SK-N-SH (cell line): ENCODE data around the gene C5orf63. TPM values are rescaled to one million over a fixed set of nuclear protein-coding genes. Genes with fewer than 3 reads are reported as not detected.

ENCODE experiments used
- CTCF ChIA-PET: fragments of 300-600, 350-600 bp; formaldehyde crosslinking; extraction: SDS; loops from one replicate; lab custom pipeline; 2021; lab: Yijun Ruan, JAX
- POLR2A ChIA-PET: fragments of 350-600 bp; sonication (Branson Sonifier 250); formaldehyde crosslinking; extraction: SDS; loops from one replicate; lab custom pipeline; 2020; ENCODE audit warnings: antibody characterized with exemption, inconsistent platforms; lab: Yijun Ruan, JAX
- DNase-seq: peaks from one replicate; pipeline ENCODE4 v3.0.0; 2012
- H2AFZ ChIP-seq: fragments of 200-600 bp; sonication (generic); 2 replicates; pipeline ENCODE4 v1.8.1; 2016; ENCODE audit warnings: antibody characterized with exemption, mild to moderate bottlenecking, low read depth
- H3F3A ChIP-seq: fragments of 200-600 bp; sonication (generic); replicated peaks from 2 replicates; pipeline ENCODE3; 2016; ENCODE audit warnings: antibody characterized with exemption, mild to moderate bottlenecking; ENCODE audit not compliant: insufficient read depth
- H3K27ac ChIP-seq, 2 experiments: fragments of 200-500 bp in 1 of 2; fragments of 200-600 bp in 1 of 2; sonication (Bioruptor generic) in 1 of 2; sonication (generic), shearing (Covaris generic) in 1 of 2; 2 replicates each; pipeline versions ENCODE4 v1.5.1 to v1.6.1; 2014 to 2016; ENCODE audit warnings: low read depth in 2 of 2, inconsistent platforms in 1 of 2, low read length in 1 of 2, mild to moderate bottlenecking in 1 of 2, mixed read lengths in 1 of 2
- H3K27me3 ChIP-seq: fragments of 200-600 bp; sonication (generic), shearing (Covaris generic); 2 replicates; pipeline ENCODE4 v1.6.1; 2016; ENCODE audit warnings: mixed run types; ENCODE audit not compliant: insufficient read depth
- H3K36me3 ChIP-seq, 2 experiments: fragments of 200-500 bp in 1 of 2; fragments of 200-600 bp in 1 of 2; sonication (Bioruptor generic) in 1 of 2; sonication (generic) in 1 of 2; replicated peaks in 1 of 2; 2 replicates each; pipeline versions ENCODE3 to v1.5.1; 2014 to 2016; ENCODE audit warnings: low read length in 1 of 2, mild to moderate bottlenecking in 1 of 2; ENCODE audit not compliant: insufficient read depth in 2 of 2, control insufficient read depth in 1 of 2
- H3K4me1 ChIP-seq, 2 experiments: fragments of 200-500 bp in 1 of 2; fragments of 200-600 bp in 1 of 2; sonication (Bioruptor generic) in 1 of 2; sonication (generic), shearing (Covaris generic) in 1 of 2; 2 replicates each; pipeline versions ENCODE4 v1.5.1 to v1.6.1; 2014 to 2016; ENCODE audit warnings: low read depth in 1 of 2, low read length in 1 of 2, mixed run types in 1 of 2; ENCODE audit not compliant: insufficient read depth in 2 of 2, control insufficient read depth in 1 of 2
- H3K4me2 ChIP-seq: fragments of 200-600 bp; sonication (generic), shearing (Covaris generic); 2 replicates; pipeline ENCODE4 v1.6.1; 2017; ENCODE audit warnings: mixed run types
- H3K4me3 ChIP-seq, 2 experiments: fragments of 200-500 bp in 1 of 2; fragments of 200-600 bp in 1 of 2; sonication (Bioruptor generic) in 1 of 2; sonication (generic), shearing (Covaris generic) in 1 of 2; 2 replicates each; pipeline versions ENCODE4 v1.5.1 to v1.8.1; 2014 to 2016; ENCODE audit warnings: low read depth in 2 of 2, inconsistent platforms in 1 of 2, low read length in 1 of 2, mild to moderate bottlenecking in 1 of 2, mixed read lengths in 1 of 2, moderate library complexity in 1 of 2
- H3K79me2 ChIP-seq: fragments of 200-600 bp; sonication (generic); 2 replicates; pipeline ENCODE4 v1.8.1; 2017; ENCODE audit warnings: mild to moderate bottlenecking; ENCODE audit not compliant: insufficient read depth
- H3K9ac ChIP-seq: fragments of 200-600 bp; sonication (generic); 2 replicates; pipeline ENCODE4 v1.6.1; 2017; ENCODE audit warnings: mixed run types
- H3K9me2 ChIP-seq: fragments of 200-600 bp; sonication (generic); 2 replicates; pipeline ENCODE4 v1.6.1; 2017; ENCODE audit warnings: mixed run types
- H3K9me3 ChIP-seq: fragments of 200-600 bp; sonication (generic); 2 replicates; pipeline ENCODE4 v1.6.1; 2017; ENCODE audit warnings: mixed run types, mild to moderate bottlenecking, moderate library complexity
- H4K20me1 ChIP-seq: fragments of 200-600 bp; sonication (generic); 2 replicates; pipeline ENCODE4 v1.6.1; 2017; ENCODE audit warnings: mild to moderate bottlenecking, mixed run types; ENCODE audit not compliant: insufficient read depth
- CHD2 ChIP-seq: fragments of 150-350 bp; IDR thresholded peaks from 2 replicates; pipeline ENCODE4 v1.6.1; 2018; ENCODE audit warnings: low read length; ENCODE audit not compliant: partially characterized antibody
- EP300 ChIP-seq, 2 experiments: IDR thresholded peaks; 2 replicates each; pipeline versions ENCODE4 v1.4.0 to v1.6.1; 2012; ENCODE audit warnings: borderline replicate concordance in 1 of 2, low read depth in 1 of 2, low read length in 1 of 2
- FOXM1 ChIP-seq: IDR thresholded peaks from 2 replicates; pipeline ENCODE4 v1.4.0; 2012; ENCODE audit warnings: low read depth, mild to moderate bottlenecking
- JUND ChIP-seq: IDR thresholded peaks from 2 replicates; pipeline ENCODE4 v1.4.0; 2012
- MEF2A ChIP-seq: IDR thresholded peaks from 2 replicates; pipeline ENCODE4 v1.4.0; 2012; ENCODE audit warnings: low read depth, borderline replicate concordance
- MXI1 ChIP-seq: IDR thresholded peaks from 2 replicates; pipeline ENCODE4 v1.6.1; 2012; ENCODE audit warnings: mild to moderate bottlenecking, low read depth, low read length, improper control_type of control experiment
- NFIC ChIP-seq: IDR thresholded peaks from 2 replicates; pipeline ENCODE4 v1.4.0; 2012; ENCODE audit warnings: borderline replicate concordance
- RAD21 ChIP-seq: IDR thresholded peaks from 2 replicates; pipeline ENCODE4 v1.6.1; 2012; ENCODE audit warnings: mild to moderate bottlenecking, low read length
- RCOR1 ChIP-seq: fragments of 150-350 bp; IDR thresholded peaks from 2 replicates; pipeline ENCODE4 v1.6.1; 2017; ENCODE audit warnings: antibody characterized with exemption, low read length
- RXRA ChIP-seq: IDR thresholded peaks from 2 replicates; pipeline ENCODE4 v1.4.0; 2012; ENCODE audit warnings: low read depth, mild to moderate bottlenecking, borderline replicate concordance
- SIN3A ChIP-seq: IDR thresholded peaks from 2 replicates; pipeline ENCODE4 v1.6.1; 2012; ENCODE audit warnings: low read depth, mild to moderate bottlenecking, low read length, moderate library complexity, borderline replicate concordance
- SMC3 ChIP-seq: IDR thresholded peaks from 2 replicates; pipeline ENCODE4 v1.6.1; 2012; ENCODE audit warnings: low read depth, low read length, improper control_type of control experiment
- TCF12 ChIP-seq: IDR thresholded peaks from 2 replicates; pipeline ENCODE4 v1.4.0; 2012
- TEAD4 ChIP-seq: IDR thresholded peaks from 2 replicates; pipeline ENCODE4 v1.4.0; 2012; ENCODE audit warnings: mild to moderate bottlenecking, borderline replicate concordance; ENCODE audit not compliant: insufficient read depth
- YY1 ChIP-seq: IDR thresholded peaks from 2 replicates; pipeline ENCODE4 v1.4.0; 2012; ENCODE audit warnings: low read depth, mild to moderate bottlenecking
- WGBS: methylation state at CpG from one replicate; pipeline ENCODE4 v1.1.6; 2017; ENCODE audit warnings: low lambda C conversion rate; 5-methylcytosine and 5-hydroxymethylcytosine counted together
- polyA plus RNA-seq, 3 experiments: library from polyadenylated mRNA; depleted of rRNA; stranded (reverse); fragments of >200 nt; gene quantifications; 2 replicates each; pipeline ENCODE4 v1.2.3, GENCODE V29; 2012
- TF ChIP-seq, protein P1 (sequence below): IDR thresholded peaks from 2 replicates; pipeline ENCODE4 v1.4.0; 2012; ENCODE audit warnings: low read depth, borderline replicate concordance
- TF ChIP-seq, protein P2 (sequence below): IDR thresholded peaks from 2 replicates; pipeline ENCODE4 v1.4.0; 2012; ENCODE audit warnings: low read depth, borderline replicate concordance
- TF ChIP-seq, protein P3 (sequence below): IDR thresholded peaks from 2 replicates; pipeline ENCODE4 v1.4.0; 2012; ENCODE audit warnings: low read depth
- TF ChIP-seq, protein P4 (sequence below): IDR thresholded peaks from 2 replicates; pipeline ENCODE4 v1.6.1; 2012; ENCODE audit warnings: mild to moderate bottlenecking, low read depth, low read length, moderate library complexity

The C5orf63 gene
- polyA plus RNA-seq, 1 of the 3 experiments (the other 2 are of a cell fraction), result 3.6 TPM

DNA sequence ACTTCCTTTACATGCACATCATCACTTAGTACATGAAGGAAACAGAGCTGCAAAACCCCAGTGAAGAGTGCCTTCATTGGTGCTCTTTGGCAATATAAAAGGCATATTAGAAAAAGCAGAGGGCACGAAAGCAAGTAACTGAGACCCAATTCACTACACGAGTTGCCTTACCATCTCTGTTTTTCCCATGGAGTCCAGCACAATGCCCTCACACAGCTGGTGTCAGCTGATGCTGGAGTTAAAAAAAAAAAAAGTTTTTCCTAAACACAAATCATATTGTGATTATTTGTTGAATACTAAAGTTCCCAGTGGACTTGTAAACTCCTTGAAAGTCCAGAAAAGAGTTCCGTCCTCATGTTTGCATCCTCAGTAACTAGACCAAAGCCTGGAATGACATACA is 68.6 kb downstream of the C5orf63 start:
- WGBS, result 90% methylated on average over 3 of the region's 3 CpGs
- H3K4me2 ChIP-seq, result no peak overlapping the region
- no peak for DNase-seq
- H3K36me3 ChIP-seq, result no peaks in the 10 kb centered on the region
- peaks cover 44% of the 10 kb centered on the region for H3K79me2 ChIP-seq
- POLR2A ChIA-PET, result no interaction called here
- H3K9me3 ChIP-seq, result no peaks in the 10 kb centered on the region
- no peak overlapping the region for H2AFZ ChIP-seq
- H4K20me1 ChIP-seq, result no peaks in the 10 kb centered on the region
- H3K4me1 ChIP-seq, result peaks cover 13% of the 10 kb centered on the region in 2 experiments
- H3K9ac ChIP-seq, result no peak overlapping the region
- H3F3A ChIP-seq, result peaks cover 24% of the 10 kb centered on the region
- H3K27me3 ChIP-seq, result no peaks in the 10 kb centered on the region
- H3K27ac ChIP-seq, result no peak overlapping the region
- TF ChIP-seq JUND, result no peak
- TF ChIP-seq, protein P1, sequence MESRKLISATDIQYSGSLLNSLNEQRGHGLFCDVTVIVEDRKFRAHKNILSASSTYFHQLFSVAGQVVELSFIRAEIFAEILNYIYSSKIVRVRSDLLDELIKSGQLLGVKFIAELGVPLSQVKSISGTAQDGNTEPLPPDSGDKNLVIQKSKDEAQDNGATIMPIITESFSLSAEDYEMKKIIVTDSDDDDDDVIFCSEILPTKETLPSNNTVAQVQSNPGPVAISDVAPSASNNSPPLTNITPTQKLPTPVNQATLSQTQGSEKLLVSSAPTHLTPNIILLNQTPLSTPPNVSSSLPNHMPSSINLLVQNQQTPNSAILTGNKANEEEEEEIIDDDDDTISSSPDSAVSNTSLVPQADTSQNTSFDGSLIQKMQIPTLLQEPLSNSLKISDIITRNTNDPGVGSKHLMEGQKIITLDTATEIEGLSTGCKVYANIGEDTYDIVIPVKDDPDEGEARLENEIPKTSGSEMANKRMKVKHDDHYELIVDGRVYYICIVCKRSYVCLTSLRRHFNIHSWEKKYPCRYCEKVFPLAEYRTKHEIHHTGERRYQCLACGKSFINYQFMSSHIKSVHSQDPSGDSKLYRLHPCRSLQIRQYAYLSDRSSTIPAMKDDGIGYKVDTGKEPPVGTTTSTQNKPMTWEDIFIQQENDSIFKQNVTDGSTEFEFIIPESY, result no peak
- TF ChIP-seq, protein P2, sequence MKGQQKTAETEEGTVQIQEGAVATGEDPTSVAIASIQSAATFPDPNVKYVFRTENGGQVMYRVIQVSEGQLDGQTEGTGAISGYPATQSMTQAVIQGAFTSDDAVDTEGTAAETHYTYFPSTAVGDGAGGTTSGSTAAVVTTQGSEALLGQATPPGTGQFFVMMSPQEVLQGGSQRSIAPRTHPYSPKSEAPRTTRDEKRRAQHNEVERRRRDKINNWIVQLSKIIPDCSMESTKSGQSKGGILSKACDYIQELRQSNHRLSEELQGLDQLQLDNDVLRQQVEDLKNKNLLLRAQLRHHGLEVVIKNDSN, result no peak
- TF ChIP-seq RXRA, result no peak
- CTCF ChIA-PET, result interaction anchor here (0.7 kb wide), 1 partner anchor 25 kb away, joined by 3 read pairs; no protein-coding TSS in a partner anchor
- no peak overlapping the region for H3K4me3 ChIP-seq
- H3K9me2 ChIP-seq, result no peaks in the 10 kb centered on the region

DNA sequence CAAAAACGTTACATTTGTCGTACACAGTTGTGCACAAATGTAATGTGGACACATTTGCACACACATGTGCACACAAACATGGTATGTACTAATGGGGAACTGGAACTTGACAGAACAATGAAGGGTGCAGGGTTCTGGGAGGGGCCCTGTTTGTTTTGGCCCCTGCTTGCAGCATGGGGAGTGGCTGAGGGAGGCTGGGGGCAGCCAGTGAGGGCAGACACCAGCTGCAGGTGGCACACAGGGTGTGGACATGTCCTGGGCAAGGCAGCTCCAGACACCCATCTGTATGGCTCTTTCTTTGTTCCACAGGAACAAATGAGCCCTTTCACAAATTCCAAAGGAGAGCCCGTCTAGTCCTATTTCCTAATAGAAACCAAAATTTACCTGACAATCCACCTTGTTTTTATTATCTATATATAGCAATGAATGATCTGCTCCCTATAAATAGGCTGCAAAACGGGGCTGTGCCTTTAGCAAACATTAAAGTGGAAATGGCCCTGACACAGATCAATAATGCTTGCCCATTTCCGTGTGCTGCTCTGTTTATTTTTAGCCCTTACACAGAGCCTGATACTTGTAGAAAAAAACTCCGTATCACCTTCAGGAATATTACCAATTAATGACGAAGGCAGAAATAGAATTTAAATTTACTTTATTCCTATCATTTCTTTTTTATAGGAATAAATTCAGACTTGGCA is 69.4 kb downstream of the C5orf63 start:
- 92% methylated on average over 7 of the region's 7 CpGs for WGBS
- CTCF ChIA-PET, result interaction anchor here (0.7 kb wide), 1 partner anchor 26 kb away, joined by 3 read pairs; no protein-coding TSS in a partner anchor
- peaks cover 44% of the 10 kb centered on the region for H3K79me2 ChIP-seq
- no peaks in the 10 kb centered on the region for H3K9me2 ChIP-seq
- no peaks in the 10 kb centered on the region for H4K20me1 ChIP-seq
- no peaks in the 10 kb centered on the region for H3K27me3 ChIP-seq
- no peak overlapping the region for H2AFZ ChIP-seq
- DNase-seq, result no peak
- POLR2A ChIA-PET, result no interaction called here
- no peak overlapping the region for H3K4me2 ChIP-seq
- H3K4me3 ChIP-seq, result no peak overlapping the region
- H3K9me3 ChIP-seq, result no peaks in the 10 kb centered on the region
- H3F3A ChIP-seq, result peaks cover 24% of the 10 kb centered on the region
- H3K36me3 ChIP-seq, result no peaks in the 10 kb centered on the region
- peaks cover 13 to 17% of the 10 kb centered on the region in 2 experiments for H3K4me1 ChIP-seq
- no peak overlapping the region for H3K9ac ChIP-seq
- no peak overlapping the region for H3K27ac ChIP-seq
- no peak for TF ChIP-seq SMC3
- TF ChIP-seq RCOR1, result no peak
- no peak for TF ChIP-seq TEAD4
- TF ChIP-seq, protein P3, sequence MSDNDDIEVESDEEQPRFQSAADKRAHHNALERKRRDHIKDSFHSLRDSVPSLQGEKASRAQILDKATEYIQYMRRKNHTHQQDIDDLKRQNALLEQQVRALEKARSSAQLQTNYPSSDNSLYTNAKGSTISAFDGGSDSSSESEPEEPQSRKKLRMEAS, result no peak
- no peak for TF ChIP-seq EP300 (IDR thresholded peaks at IDR 0.05; ENCODE audit: borderline replicate concordance in 1 of 2, low read depth in 1 of 2, low read length in 1 of 2)
- TF ChIP-seq, protein P1, result no peak
- no peak for TF ChIP-seq TCF12
- no peak for TF ChIP-seq RAD21
- no peak for TF ChIP-seq FOXM1
- no peak for TF ChIP-seq MXI1
- TF ChIP-seq MEF2A, result no peak
- TF ChIP-seq CHD2, result no peak
- TF ChIP-seq NFIC, result no peak
- no peak for TF ChIP-seq SIN3A
- TF ChIP-seq, protein P4, sequence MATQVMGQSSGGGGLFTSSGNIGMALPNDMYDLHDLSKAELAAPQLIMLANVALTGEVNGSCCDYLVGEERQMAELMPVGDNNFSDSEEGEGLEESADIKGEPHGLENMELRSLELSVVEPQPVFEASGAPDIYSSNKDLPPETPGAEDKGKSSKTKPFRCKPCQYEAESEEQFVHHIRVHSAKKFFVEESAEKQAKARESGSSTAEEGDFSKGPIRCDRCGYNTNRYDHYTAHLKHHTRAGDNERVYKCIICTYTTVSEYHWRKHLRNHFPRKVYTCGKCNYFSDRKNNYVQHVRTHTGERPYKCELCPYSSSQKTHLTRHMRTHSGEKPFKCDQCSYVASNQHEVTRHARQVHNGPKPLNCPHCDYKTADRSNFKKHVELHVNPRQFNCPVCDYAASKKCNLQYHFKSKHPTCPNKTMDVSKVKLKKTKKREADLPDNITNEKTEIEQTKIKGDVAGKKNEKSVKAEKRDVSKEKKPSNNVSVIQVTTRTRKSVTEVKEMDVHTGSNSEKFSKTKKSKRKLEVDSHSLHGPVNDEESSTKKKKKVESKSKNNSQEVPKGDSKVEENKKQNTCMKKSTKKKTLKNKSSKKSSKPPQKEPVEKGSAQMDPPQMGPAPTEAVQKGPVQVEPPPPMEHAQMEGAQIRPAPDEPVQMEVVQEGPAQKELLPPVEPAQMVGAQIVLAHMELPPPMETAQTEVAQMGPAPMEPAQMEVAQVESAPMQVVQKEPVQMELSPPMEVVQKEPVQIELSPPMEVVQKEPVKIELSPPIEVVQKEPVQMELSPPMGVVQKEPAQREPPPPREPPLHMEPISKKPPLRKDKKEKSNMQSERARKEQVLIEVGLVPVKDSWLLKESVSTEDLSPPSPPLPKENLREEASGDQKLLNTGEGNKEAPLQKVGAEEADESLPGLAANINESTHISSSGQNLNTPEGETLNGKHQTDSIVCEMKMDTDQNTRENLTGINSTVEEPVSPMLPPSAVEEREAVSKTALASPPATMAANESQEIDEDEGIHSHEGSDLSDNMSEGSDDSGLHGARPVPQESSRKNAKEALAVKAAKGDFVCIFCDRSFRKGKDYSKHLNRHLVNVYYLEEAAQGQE, result no peak
- no peak for TF ChIP-seq YY1
